Cardiac fibroblast (primary cell): ENCODE data around the gene DYSF.

ENCODE experiments used
- DNase-seq, 2 donors: peaks; one replicate each; pipeline versions ENCODE4 v3.0.0 to v3.0.0-alpha.2; 2010; ENCODE audit warnings: low read depth in 2 of 2
- H3K4me3 ChIP-seq, 2 donors: replicated peaks in 1 of 2; 1 replicate in 1 of 2; 2 replicates in 1 of 2; pipeline ENCODE4 v1.5.1; 2011; ENCODE audit warnings: low read depth in 2 of 2, low read length in 2 of 2, mild to moderate bottlenecking in 2 of 2, moderate library complexity in 1 of 2
- TF ChIP-seq, protein P1 (sequence below): IDR thresholded peaks from one replicate; pipeline ENCODE4 v1.5.1; 2011; ENCODE audit warnings: low read depth, mild to moderate bottlenecking, low read length, inconsistent platforms

DYSF gene

DNA sequence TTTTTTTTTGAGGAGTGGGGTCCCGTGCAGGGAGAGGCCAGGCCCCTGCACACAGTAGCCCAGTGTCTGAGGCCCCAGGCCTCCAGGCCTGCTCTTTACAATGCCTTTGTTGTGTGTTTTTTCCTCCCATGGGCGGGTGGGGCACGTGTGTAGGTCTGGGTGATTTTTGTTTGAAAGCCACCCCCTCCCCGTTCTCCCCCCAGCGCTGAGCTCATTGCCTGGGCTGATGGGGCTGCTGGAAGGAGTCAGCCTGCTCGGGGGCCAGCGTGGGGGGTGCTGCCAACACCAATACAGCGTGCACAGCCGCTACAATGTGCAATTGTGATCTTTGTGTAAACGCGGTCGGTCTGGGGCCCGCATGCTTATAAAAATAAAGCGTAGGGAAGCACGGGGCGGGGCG lies 142.7 kb downstream of the DYSF start:
- H3K4me3 ChIP-seq: no peak overlapping the region
- no peak for DNase-seq
- TF ChIP-seq, protein P1, sequence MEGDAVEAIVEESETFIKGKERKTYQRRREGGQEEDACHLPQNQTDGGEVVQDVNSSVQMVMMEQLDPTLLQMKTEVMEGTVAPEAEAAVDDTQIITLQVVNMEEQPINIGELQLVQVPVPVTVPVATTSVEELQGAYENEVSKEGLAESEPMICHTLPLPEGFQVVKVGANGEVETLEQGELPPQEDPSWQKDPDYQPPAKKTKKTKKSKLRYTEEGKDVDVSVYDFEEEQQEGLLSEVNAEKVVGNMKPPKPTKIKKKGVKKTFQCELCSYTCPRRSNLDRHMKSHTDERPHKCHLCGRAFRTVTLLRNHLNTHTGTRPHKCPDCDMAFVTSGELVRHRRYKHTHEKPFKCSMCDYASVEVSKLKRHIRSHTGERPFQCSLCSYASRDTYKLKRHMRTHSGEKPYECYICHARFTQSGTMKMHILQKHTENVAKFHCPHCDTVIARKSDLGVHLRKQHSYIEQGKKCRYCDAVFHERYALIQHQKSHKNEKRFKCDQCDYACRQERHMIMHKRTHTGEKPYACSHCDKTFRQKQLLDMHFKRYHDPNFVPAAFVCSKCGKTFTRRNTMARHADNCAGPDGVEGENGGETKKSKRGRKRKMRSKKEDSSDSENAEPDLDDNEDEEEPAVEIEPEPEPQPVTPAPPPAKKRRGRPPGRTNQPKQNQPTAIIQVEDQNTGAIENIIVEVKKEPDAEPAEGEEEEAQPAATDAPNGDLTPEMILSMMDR: no peak

DNA sequence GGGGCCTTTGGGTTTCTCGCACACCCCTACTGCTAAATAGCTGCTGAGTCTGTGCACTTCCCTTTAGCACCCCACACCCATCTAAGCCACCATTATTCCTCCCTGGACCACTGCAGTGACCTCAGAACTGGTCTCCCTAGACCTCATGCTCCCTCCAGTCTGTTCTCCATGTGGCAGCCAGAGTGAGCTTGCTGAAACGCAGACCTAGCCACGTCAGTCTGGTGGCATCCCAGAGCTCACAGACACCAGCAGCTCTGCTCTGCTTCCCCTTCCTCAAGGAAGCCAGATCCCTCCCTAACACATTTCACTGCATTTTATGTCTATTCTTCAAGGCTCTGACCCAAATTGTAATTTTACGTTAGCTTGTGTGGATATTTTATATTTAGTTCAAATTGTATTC lies 144.4 kb downstream of the DYSF start:
- no peak overlapping the region for H3K4me3 ChIP-seq
- DNase-seq: no peak
- TF ChIP-seq, protein P1: no peak

- no peak overlapping the region for H3K4me3 ChIP-seq
- TF ChIP-seq, protein P1: no peak
- no peak for DNase-seq
Observed at GRCh38 chr2:71598526-71598925, 145.2 kb downstream of the DYSF start.

- no peak overlapping the region for H3K4me3 ChIP-seq
- TF ChIP-seq, protein P1: no peak
- no peak for DNase-seq
Observed at GRCh38 chr2:71599038-71599437, 145.7 kb downstream of the DYSF start.

DNA sequence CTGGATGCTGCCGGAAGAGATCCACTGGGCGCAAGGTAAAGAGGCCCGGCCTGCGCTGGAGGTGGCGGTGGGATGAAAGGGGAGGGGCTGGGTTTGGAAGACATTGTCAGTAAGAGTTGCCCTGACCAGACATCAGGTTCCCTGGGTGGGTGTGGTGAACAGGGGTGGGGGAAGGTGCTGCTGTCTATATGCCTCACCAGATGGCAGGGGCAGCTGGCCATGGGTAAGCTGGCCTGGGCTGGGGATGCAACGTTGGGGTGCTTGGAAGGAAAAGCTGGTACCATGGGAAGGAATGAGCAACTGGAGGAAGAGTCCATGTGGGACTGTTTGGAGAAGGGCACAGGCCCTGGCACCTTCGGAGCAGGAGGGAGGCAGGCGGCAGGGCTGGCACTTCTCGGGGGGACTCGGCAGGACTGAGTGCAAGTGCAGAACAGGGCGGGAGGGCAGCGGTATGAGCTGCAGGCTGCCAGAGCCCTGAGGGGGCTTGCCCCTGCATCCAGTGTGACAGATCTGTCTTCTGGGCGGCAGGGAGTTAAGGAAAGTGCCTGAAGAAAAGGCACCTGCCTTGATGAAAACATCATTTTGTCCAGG lies 146.4 kb downstream of the DYSF start:
- DNase-seq: no peak
- TF ChIP-seq, protein P1: no peak
- H3K4me3 ChIP-seq: no peak overlapping the region

DNA sequence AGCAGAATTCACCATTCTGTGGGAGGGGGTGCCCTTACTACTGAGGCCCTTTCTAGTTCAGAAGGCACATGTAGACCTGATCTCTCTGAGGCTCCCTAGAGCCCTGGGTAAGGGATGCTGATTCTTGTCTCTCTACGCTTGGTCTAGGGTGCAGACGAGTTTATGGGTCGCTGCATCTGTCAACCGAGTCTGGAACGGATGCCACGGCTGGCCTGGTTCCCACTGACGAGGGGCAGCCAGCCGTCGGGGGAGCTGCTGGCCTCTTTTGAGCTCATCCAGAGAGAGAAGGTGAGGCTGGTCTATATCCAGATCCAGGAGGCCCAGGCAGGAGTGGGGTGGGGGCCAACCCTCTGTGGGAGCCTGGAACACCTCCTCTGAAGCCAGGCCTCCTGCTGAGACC lies 147.2 kb downstream of the DYSF start:
- TF ChIP-seq, protein P1: no peak

More for the DNA sequence above, 147.2 kb downstream of the DYSF start:
- H3K4me3 ChIP-seq: no peak overlapping the region
- DNase-seq: no peak
